GM03348 (cell line): ENCODE results near the gene PRDX5.

Source experiments
- DNase-seq: peaks from one replicate; pipeline ENCODE4 v3.0.0; 2012; ENCODE audit warnings: low spot score

Gene PRDX5

DNA sequence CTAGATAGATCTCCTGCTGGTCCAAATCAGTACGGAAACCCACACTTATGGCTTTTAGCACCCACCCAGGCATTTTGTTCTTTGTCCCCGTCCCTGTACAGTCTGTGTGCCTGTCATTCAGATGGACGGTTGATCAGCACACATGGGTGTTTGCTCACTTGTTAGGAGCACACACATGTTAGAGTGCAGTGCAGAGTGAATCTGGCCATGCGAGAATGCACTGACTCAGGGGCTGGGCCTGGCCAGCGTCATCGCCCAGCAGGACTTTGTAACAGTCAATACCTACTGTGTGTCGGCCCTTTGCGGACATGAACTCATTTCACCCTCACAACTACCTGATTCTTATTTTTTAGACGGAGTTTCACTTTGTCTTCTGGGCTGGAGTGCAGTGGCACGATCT is 44.4 kb downstream of the PRDX5 start:
- DNase-seq, result no peak

DNA sequence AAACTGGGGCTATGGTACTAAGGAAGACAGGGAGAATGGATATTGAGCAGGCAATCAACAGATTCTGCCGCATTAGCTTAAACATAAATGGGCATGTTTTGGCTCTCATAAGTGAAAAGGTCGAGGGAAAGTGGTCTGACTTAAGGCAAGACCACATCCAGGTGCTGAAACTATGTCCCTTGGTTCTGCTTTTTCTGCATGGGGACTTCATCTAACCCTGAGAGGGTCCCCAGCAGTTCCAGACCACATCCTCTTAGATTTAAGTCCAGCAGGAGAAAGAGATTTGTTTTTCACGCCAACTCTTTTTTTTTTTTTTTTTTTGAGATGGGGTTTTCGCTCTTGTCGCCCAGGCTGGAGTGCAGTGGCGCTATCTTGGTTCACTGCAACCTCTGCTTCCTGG is 46.5 kb downstream of the PRDX5 start:
- DNase-seq, result no peak

DNA sequence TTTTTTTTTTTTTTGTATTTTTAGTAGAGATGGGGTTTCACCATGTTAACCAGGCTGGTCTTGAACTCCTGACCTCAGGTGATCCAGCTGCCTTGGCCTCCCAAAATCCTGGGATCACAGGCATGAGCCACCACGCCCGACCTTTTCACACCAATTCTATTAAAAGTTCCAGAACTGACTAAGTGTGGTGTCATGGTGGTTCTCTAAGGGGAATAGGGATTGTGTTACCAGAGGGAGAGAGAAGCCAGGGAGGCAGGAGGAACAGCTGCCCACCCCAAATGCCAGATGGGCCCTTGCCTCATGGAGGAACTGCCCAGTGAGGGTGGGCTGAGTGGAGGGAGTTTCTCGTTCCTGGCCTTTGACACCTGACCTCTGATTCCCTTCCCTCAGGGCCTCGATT is 47.0 kb downstream of the PRDX5 start:
- DNase-seq, result no peak

GRCh38 chr11:64366751-64367150 is 48.8 kb downstream of the PRDX5 start:
- DNase-seq, result no peak

DNA sequence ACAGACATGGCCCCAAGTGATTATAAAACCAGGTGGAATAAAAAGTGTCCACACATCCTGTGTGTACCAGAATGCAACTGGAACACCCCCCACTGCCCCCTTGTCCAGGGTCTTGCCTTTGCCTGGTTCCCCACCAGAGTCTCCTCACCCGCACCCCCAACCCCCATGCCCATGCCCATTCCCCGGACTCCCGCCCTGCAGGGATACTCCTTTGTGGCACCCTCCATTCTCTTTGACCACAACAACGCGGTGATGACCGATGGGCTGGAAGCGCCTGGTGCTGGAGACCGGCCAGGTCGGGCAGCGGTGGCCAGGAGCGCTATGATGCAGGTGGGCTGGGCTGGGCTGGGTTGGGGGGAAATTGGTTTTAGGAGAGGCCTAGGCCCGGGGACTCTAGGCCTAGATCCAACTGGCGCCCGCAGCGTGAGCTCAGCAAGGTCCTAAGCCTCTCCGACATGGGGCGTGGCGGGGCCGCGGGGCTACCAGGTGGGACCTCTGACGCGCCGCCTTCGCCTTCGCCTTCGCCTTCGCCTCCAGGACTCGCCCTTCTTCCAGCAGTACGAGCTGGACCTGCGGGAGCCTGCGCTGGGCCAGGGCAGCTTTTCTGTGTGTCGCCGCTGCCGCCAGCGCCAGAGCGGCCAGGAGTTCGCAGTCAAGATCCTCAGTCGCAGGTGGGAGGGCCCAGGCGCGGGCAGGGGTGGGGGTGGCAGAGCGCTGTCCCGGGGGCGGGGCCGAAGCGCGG is 50.2 kb downstream of the PRDX5 start:
- DNase-seq, result no peak

GRCh38 chr11:64368673-64369074 is 50.8 kb downstream of the PRDX5 start:
- no peak for DNase-seq

DNA sequence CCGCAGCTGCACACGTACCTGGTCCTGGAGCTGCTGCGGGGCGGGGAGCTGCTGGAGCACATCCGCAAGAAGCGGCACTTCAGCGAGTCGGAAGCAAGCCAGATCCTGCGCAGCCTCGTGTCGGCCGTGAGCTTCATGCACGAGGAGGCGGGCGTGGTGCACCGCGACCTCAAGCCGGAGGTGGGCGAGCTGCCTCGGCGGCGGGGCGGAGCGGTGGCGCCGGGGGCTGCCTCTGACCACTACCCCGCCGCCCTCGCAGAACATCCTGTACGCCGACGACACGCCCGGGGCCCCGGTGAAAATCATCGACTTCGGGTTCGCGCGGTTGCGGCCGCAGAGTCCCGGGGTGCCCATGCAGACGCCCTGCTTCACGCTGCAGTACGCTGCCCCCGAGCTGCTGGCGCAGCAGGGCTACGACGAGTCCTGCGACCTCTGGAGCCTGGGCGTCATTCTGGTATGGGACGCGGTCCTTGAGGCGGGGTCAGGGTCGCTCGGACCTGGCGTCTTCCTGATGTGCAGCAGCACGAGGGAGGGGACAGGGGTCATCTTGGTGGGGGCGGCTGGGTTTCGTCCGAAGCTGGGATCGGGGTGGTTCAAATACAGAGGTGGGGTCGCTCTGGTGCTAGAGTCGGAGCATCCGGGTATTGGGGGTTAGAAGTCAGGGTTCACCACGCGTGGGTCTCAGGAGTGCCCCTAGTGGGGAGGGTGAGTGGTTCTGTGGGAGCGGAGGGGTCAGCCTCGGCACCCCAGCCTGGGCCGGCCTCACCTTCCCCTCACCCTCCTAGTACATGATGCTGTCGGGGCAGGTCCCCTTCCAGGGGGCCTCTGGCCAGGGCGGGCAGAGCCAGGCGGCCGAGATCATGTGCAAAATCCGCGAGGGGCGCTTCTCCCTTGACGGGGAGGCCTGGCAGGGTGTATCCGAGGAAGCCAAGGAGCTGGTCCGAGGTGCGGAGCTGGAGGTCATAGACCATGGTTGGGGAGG is 51.8 kb downstream of the PRDX5 start:
- no peak for DNase-seq

- DNase-seq, result no peak
Observed at GRCh38 chr11:64371201-64371600, 53.3 kb downstream of the PRDX5 start.
